Esophagus squamous epithelium (tissue), 5 donors: ENCODE measurements around the gene CERT1. TPM values are rescaled to one million over a fixed set of nuclear protein-coding genes. Genes with fewer than 3 reads are reported as not detected.

Experiments
- DNase-seq: peaks from one replicate; lab custom pipeline; 2025; lab: John Stamatoyannopoulos, UW
- H3K27ac ChIP-seq, 4 donors: fragments of 200-600 bp; sonication (generic); one replicate each; pipeline ENCODE4 v1.5.1; 2016 to 2019; ENCODE audit warnings: mild to moderate bottlenecking in 1 of 4
- H3K27me3 ChIP-seq, 4 donors: fragments of 200-600 bp; sonication (generic); 1 replicate in 3 of 4; 2 replicates in 1 of 4; pipeline versions ENCODE4 v1.5.1 to v1.6.0; 2017 to 2021; ENCODE audit warnings: antibody characterized with exemption in 1 of 4
- H3K36me3 ChIP-seq, 3 donors: fragments of 200-600 bp; sonication (generic); one replicate each; pipeline ENCODE4 v1.5.1; 2016 to 2019
- H3K4me1 ChIP-seq, 3 donors: fragments of 200-600 bp; sonication (generic); one replicate each; pipeline ENCODE4 v1.5.1; 2017 to 2019
- H3K4me3 ChIP-seq, 4 donors: fragments of 200-600 bp; sonication (generic); 1 replicate in 3 of 4; 2 replicates in 1 of 4; pipeline ENCODE4 v1.5.1; 2016 to 2019; ENCODE audit warnings: mild to moderate bottlenecking in 2 of 4, moderate library complexity in 1 of 4
- H3K9me3 ChIP-seq, 3 donors: fragments of 200-600 bp; sonication (generic); one replicate each; pipeline ENCODE4 v1.5.1; 2016 to 2019
- CTCF ChIP-seq, 6 experiments: fragments of 450-650 bp in 4 of 6; fragments of 200-600 bp in 2 of 6; sonication (generic) in 2 of 6; IDR thresholded peaks; one replicate each; pipeline ENCODE4 v1.5.1; 2016 to 2019; ENCODE audit warnings: antibody characterized with exemption in 6 of 6, mild to moderate bottlenecking in 4 of 6, moderate library complexity in 4 of 6
- POLR2A ChIP-seq, 4 donors: fragments of 450-650 bp; IDR thresholded peaks; one replicate each; pipeline ENCODE4 v1.6.1; 2017; ENCODE audit warnings: antibody characterized with exemption in 4 of 4, mild to moderate bottlenecking in 4 of 4, moderate library complexity in 3 of 4
- WGBS, 2 donors: methylation state at CpG; one replicate each; pipeline ENCODE4 v1.1.5; 2018; 5-methylcytosine and 5-hydroxymethylcytosine counted together
- intact Hi-C: fragments of 100-400 bp; cut with DNase I; formaldehyde crosslinking; loops from one replicate; pipeline ENCODE4 v1.15.0; 2022
- total RNA-seq, 4 donors: library from RNA; depleted of rRNA; stranded (reverse); fragments of >200 nt; gene quantifications; one replicate each; pipeline ENCODE4 v1.1.0, GENCODE V29; 2016
- donor health status: DM: yes; HTN: yes; CAD: no.

The CERT1 gene
- total RNA-seq, 4 donors from 2014 or later: 19.8 to 29.9 (median 24.4) TPM

- Histone ChIP-seq H3K4me3 (no peak overlapping the region), H3K27me3 (no peaks in the 10 kb centered on the region), H3K36me3 (peaks cover 0 to 13% (median 0%) of the 10 kb centered on the region in 3 donors), H3K27ac (no peak overlapping the region), H3K9me3 (peaks cover 0 to 21% (median 7%) of the 10 kb centered on the region in 3 donors), H3K4me1 (peaks cover 0 to 8% (median 0%) of the 10 kb centered on the region in 3 donors)
- TF ChIP-seq POLR2A (IDR thresholded peaks at IDR 0.05) (no peak), CTCF (IDR thresholded peaks at IDR 0.05) (no peak)
- WGBS, 2 donors: 77 to 93% methylated on average over 3 of the region's 3 CpGs
- intact Hi-C loops: no loop called here
- no peak for DNase-seq
Measured at GRCh38 chr5:75524071-75524470, 12.6 kb upstream of the CERT1 start.

GRCh38 chr5:75523275-75523674 is 11.8 kb upstream of the CERT1 start:
- 67 to 77% methylated on average over 1 of the region's 1 CpG for WGBS, 2 donors
- H3K27me3 ChIP-seq: no peaks in the 10 kb centered on the region
- peaks cover 0 to 8% (median 0%) of the 10 kb centered on the region in 3 donors for H3K4me1 ChIP-seq
- no peak for TF ChIP-seq POLR2A (IDR thresholded peaks at IDR 0.05)
- no peak for TF ChIP-seq CTCF (IDR thresholded peaks at IDR 0.05)
- no peak for DNase-seq
- no peak overlapping the region for H3K27ac ChIP-seq
- no peak overlapping the region for H3K4me3 ChIP-seq
- intact Hi-C loops: no loop called here
- peaks cover 0 to 13% (median 0%) of the 10 kb centered on the region in 3 donors for H3K36me3 ChIP-seq
- H3K9me3 ChIP-seq: peaks cover 0 to 21% (median 7%) of the 10 kb centered on the region in 3 donors

- Histone ChIP-seq H3K27me3 (no peaks in the 10 kb centered on the region), H3K27ac (no peak overlapping the region), H3K4me1 (peaks cover 0 to 8% (median 0%) of the 10 kb centered on the region in 3 donors), H3K36me3 (peaks cover 0 to 13% (median 0%) of the 10 kb centered on the region in 3 donors), H3K4me3 (no peak overlapping the region), H3K9me3 (peaks cover 0 to 21% (median 7%) of the 10 kb centered on the region in 3 donors)
- intact Hi-C loops: no loop called here
- no peak for TF ChIP-seq POLR2A (IDR thresholded peaks at IDR 0.05)
- DNase-seq: no peak
- 97 to 100% methylated on average over 1 of the region's 1 CpG for WGBS, 2 donors
Measured at GRCh38 chr5:75522542-75522941, 11.1 kb upstream of the CERT1 start.

- Histone ChIP-seq H3K36me3 (peaks cover 0 to 13% (median 0%) of the 10 kb centered on the region in 3 donors), H3K4me1 (peaks cover 0 to 8% (median 0%) of the 10 kb centered on the region in 3 donors), H3K27me3 (no peaks in the 10 kb centered on the region), H3K9me3 (peaks cover 0 to 21% (median 7%) of the 10 kb centered on the region in 3 donors), H3K4me3 (no peak overlapping the region), H3K27ac (no peak overlapping the region)
- TF ChIP-seq POLR2A (IDR thresholded peaks at IDR 0.05) (no peak), CTCF (IDR thresholded peaks at IDR 0.05) (no peak)
- no peak for DNase-seq
- intact Hi-C loops: no loop called here
Measured at GRCh38 chr5:75522025-75522424, 10.6 kb upstream of the CERT1 start.

GRCh38 chr5:75521195-75521594 is 9.8 kb upstream of the CERT1 start:
- no peak overlapping the region for H3K4me3 ChIP-seq
- TF ChIP-seq CTCF (IDR thresholded peaks at IDR 0.05): no peak
- no peak for TF ChIP-seq POLR2A (IDR thresholded peaks at IDR 0.05)
- no peak overlapping the region for H3K27ac ChIP-seq
- no peaks in the 10 kb centered on the region for H3K27me3 ChIP-seq
- DNase-seq: no peak
- 88 to 91% methylated on average over 2 of the region's 2 CpGs for WGBS, 2 donors
- H3K36me3 ChIP-seq: peaks cover 0 to 13% (median 0%) of the 10 kb centered on the region in 3 donors
- intact Hi-C loops: no loop called here
- H3K4me1 ChIP-seq: peaks cover 0 to 8% (median 0%) of the 10 kb centered on the region in 3 donors
- peaks cover 0 to 21% (median 7%) of the 10 kb centered on the region in 3 donors for H3K9me3 ChIP-seq
